Small intestine (tissue), 7 donors: ENCODE data around the gene HNRNPAB. TPM values are rescaled to one million over a fixed set of nuclear protein-coding genes. Genes with fewer than 3 reads are reported as not detected.
A peak's percentile ranks its signal among the peaks of the same experiment; 100 is the strongest.

Source experiments
- DNase-seq, 2 donors: peaks; one replicate each; pipeline versions ENCODE4 v3.0.0 to v3.0.0-alpha.2; 2013
- FAIRE-seq: peaks from 2 replicates; lab custom pipeline; 2012; peaks lifted over from hg19 to GRCh38; lab: Jason Lieb, UNC
- H3K27ac ChIP-seq, 3 donors: one replicate each; pipeline ENCODE4 v1.5.1; 2013; ENCODE audit warnings: low read length in 2 of 3, mild to moderate bottlenecking in 2 of 3, control low read depth in 1 of 3, inconsistent platforms in 1 of 3, low read depth in 1 of 3, moderate library complexity in 1 of 3
- H3K27me3 ChIP-seq, 3 donors: one replicate each; pipeline ENCODE4 v1.6.1; 2013; ENCODE audit warnings: low read length in 3 of 3, inconsistent platforms in 1 of 3; ENCODE audit not compliant: control insufficient read depth in 3 of 3, insufficient read depth in 3 of 3
- H3K36me3 ChIP-seq, 3 donors: one replicate each; pipeline ENCODE4 v1.6.1; 2013; ENCODE audit warnings: low read length in 3 of 3, inconsistent platforms in 1 of 3, low read depth in 1 of 3, mild to moderate bottlenecking in 1 of 3, moderate library complexity in 1 of 3; ENCODE audit not compliant: control insufficient read depth in 3 of 3, insufficient read depth in 2 of 3
- H3K4me1 ChIP-seq, 3 donors: one replicate each; pipeline ENCODE4 v1.6.1; 2013; ENCODE audit warnings: low read length in 2 of 3, inconsistent platforms in 1 of 3, low read depth in 1 of 3, mild to moderate bottlenecking in 1 of 3, moderate library complexity in 1 of 3; ENCODE audit not compliant: control insufficient read depth in 3 of 3, insufficient read depth in 2 of 3
- H3K4me3 ChIP-seq, 3 donors: one replicate each; pipeline ENCODE4 v1.5.1; 2013; ENCODE audit warnings: low read length in 3 of 3, control low read depth in 1 of 3, inconsistent platforms in 1 of 3, low read depth in 1 of 3, mild to moderate bottlenecking in 1 of 3, moderate library complexity in 1 of 3
- H3K9me3 ChIP-seq, 2 donors: one replicate each; pipeline ENCODE4 v1.6.1; 2013; ENCODE audit warnings: low read depth in 1 of 2, low read length in 1 of 2; ENCODE audit not compliant: control insufficient read depth in 2 of 2, insufficient read depth in 1 of 2
- WGBS, 3 donors: extraction: QIAGEN DNeasy Blood & Tissue Kit; methylation state at CpG; one replicate each; pipeline ENCODE4 v1.1.7; 2013; 5-methylcytosine and 5-hydroxymethylcytosine counted together
- polyA plus RNA-seq, 4 donors: library from polyadenylated mRNA; stranded (reverse) in 3 of 4; unstranded in 1 of 4; fragments of 200-250 nt in 3 of 4; fragments of 120-200 nt in 1 of 4; gene quantifications; one replicate each; pipeline versions ENCODE4 v1.2.1 to v1.2.3, GENCODE V29; 2013
- donor health status: healthy with polysubstance abuse.
- donor health status: control.
- donor health status: control.
- donor health status: Bipolar disorder and iron deficiency.
- donor health status: healthy.

The HNRNPAB gene
- polyA plus RNA-seq, 4 donors: 110 to 176 (median 160) TPM

DNA sequence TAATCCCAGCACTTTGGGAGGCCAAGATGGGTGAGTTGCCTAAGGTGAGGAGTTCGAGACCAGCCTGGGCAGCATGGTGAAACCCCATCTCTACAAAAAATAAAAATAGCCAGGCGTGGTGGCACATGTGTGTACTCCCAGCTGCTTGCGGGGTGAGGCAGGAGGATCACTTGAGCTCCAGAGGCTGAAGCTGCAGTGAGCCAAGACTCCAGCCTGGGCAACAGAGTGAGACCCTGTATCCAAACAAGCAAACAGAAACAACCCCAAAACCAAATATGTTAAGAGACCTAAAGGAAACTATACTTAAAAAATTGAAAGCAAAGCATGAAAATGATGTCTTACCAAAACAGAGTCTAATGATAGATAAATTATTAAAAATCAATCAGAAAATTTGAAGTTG, 12.4 kb downstream of the HNRNPAB start:
- H3K4me1 ChIP-seq: peaks cover 5 to 47% (median 29%) of the 10 kb centered on the region in 3 donors
- no peak for FAIRE-seq
- 73 to 79% (median 77%) methylated on average over 3 of the region's 3 CpGs for WGBS, 3 donors
- peak overlapping the region in 2 of 3 donors; percentile 84 to 86 for H3K27ac ChIP-seq
- no peak for DNase-seq
- no peaks in the 10 kb centered on the region for H3K9me3 ChIP-seq
- H3K36me3 ChIP-seq: peaks cover 15 to 75% (median 22%) of the 10 kb centered on the region in 3 donors
- no peaks in the 10 kb centered on the region for H3K27me3 ChIP-seq
- no peak overlapping the region for H3K4me3 ChIP-seq

GRCh38 chr5:178218237-178218776, 14.0 kb downstream of the HNRNPAB start:
- H3K4me1 ChIP-seq: peaks cover 5 to 51% (median 26%) of the 10 kb centered on the region in 3 donors
- FAIRE-seq: no peak

GRCh38 chr5:178218827-178219226, 14.5 kb downstream of the HNRNPAB start:
- H3K4me3 ChIP-seq: no peak overlapping the region
- H3K27ac ChIP-seq: no peak overlapping the region
- DNase-seq (no peak), FAIRE-seq (no peak)
- no peaks in the 10 kb centered on the region for H3K9me3 ChIP-seq
- H3K4me1 ChIP-seq: peaks cover 4 to 51% (median 25%) of the 10 kb centered on the region in 3 donors
- H3K27me3 ChIP-seq: no peaks in the 10 kb centered on the region
- WGBS, 3 donors: 80 to 85% (median 84%) methylated on average over 3 of the region's 3 CpGs
- H3K36me3 ChIP-seq: peaks cover 12 to 75% (median 25%) of the 10 kb centered on the region in 3 donors

More at GRCh38 chr5:178218237-178218776, 14.0 kb downstream of the HNRNPAB start:
- Histone ChIP-seq H3K27ac (no peak overlapping the region), H3K36me3 (peaks cover 12 to 75% (median 25%) of the 10 kb centered on the region in 3 donors), H3K4me3 (no peak overlapping the region), H3K27me3 (no peaks in the 10 kb centered on the region), H3K9me3 (no peaks in the 10 kb centered on the region)
- 80 to 89% (median 84%) methylated on average over 5 of the region's 5 CpGs for WGBS, 3 donors
- no peak for DNase-seq

DNA sequence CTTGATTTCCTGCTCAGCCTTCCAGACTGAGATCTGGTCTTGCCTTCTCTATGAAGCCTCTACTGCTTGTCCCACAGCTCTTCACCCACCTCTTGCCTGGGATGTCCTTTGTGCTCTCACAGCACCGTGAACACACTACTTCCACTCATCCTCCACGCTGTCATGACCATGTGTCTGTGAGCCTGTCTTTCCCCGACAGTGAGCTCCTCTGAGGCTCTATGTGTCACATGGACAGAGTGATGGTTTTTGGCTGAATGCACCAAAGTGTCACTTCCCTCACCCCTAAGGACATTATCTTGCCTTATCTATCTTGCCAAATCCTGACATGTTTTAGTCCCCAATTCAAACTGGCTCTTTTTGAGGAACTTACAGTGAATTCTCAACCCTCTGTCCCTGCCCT, 16.9 kb downstream of the HNRNPAB start:
- FAIRE-seq (no peak), DNase-seq (no peak)
- 73 to 83% (median 80%) methylated on average over 3 of the region's 3 CpGs for WGBS, 3 donors
- peaks cover 5 to 73% (median 29%) of the 10 kb centered on the region in 3 donors for H3K36me3 ChIP-seq
- no peak overlapping the region for H3K4me3 ChIP-seq
- H3K9me3 ChIP-seq: no peaks in the 10 kb centered on the region
- H3K27ac ChIP-seq: peak overlapping the region in 2 of 3 donors; percentile 2 to 76
- H3K27me3 ChIP-seq: no peaks in the 10 kb centered on the region
- peaks cover 0 to 51% (median 18%) of the 10 kb centered on the region in 3 donors for H3K4me1 ChIP-seq

DNA sequence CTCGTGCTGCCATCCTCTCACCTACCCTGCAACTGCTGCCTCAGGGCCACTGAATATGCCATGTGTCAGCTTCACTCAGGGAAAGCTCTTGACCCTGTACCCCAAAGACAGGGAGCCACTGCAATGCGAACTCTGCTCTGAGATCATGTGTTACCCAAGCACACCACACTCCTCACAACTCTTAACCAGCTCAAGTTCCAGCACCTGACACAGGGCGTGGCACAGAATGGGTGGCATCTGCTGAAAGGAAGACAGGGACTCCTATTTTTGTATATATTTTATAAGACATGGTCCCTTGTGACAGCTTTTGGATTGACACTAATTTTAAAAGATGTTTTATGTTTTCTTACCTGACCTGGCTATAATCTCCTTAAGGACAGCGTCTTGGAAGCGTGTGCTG, 17.5 kb downstream of the HNRNPAB start:
- WGBS, 3 donors: 70 to 73% (median 73%) methylated on average over 5 of the region's 5 CpGs
- peak overlapping the region in 2 of 3 donors; percentile 2 to 76 for H3K27ac ChIP-seq
- no peaks in the 10 kb centered on the region for H3K27me3 ChIP-seq
- no peak overlapping the region for H3K4me3 ChIP-seq
- DNase-seq (peak in 1 of 2 donors; percentile 81), FAIRE-seq (no peak)
- no peaks in the 10 kb centered on the region for H3K9me3 ChIP-seq
- peaks cover 0 to 53% (median 14%) of the 10 kb centered on the region in 3 donors for H3K4me1 ChIP-seq
- H3K36me3 ChIP-seq: peaks cover 5 to 70% (median 29%) of the 10 kb centered on the region in 3 donors

DNA sequence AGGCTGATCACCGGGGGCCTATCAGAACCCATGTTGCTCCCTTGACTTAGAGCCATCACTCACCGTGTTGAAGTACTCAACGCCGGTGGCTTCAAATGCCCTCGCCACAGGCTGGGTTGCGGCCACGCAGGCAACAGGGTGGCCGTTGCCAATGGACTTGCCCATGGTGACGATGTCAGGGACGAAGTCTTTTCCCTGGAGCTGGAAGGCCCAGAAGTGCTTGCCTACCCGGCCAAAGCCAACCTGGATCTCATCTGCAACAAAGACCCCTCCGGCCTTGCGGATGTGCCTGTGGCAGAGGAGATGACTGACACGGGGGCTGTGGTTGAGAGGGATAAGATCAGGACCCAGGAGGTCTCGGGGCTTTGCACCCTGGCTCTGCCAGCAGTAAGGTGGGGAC, 18.0 kb downstream of the HNRNPAB start:
- Histone ChIP-seq H3K4me1 (peaks cover 0 to 57% (median 17%) of the 10 kb centered on the region in 3 donors), H3K27ac (peak overlapping the region in 2 of 3 donors; percentile 59 to 64), H3K36me3 (peaks cover 5 to 71% (median 29%) of the 10 kb centered on the region in 3 donors), H3K27me3 (no peaks in the 10 kb centered on the region), H3K4me3 (no peak overlapping the region), H3K9me3 (peaks cover 0 to 4% of the 10 kb centered on the region in 2 donors)
- WGBS, 3 donors: 95 to 97% (median 96%) methylated on average over 15 of the region's 15 CpGs
- no peak for FAIRE-seq
- no peak for DNase-seq

DNA sequence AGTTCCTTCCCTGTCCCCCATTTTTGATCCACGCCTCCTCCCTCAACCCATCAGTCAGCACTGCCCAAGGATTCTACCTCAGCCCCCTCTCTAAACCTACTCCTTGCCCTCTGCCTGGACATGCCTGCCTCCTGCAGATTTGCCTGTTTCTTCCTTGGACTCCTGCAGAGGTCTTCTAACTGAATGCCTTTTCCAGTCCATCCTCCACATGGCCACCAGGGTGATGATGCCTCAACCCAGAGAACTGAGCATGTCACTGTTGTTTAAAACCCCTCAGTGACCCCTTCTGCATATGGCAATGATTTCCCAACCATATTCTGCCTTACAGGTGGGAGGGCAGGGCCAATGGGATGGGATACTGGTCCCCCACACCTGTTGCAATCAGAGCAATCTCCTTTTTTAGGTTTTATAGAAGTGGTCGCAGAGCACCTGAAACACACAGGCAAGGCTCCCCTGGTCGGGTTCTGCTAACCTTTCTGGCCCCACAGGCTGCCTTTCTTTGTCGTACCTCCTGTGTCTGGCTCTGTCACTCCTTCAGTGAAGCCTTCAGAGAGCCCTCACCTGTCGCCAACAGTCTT, 19.0 kb downstream of the HNRNPAB start:
- WGBS, 3 donors: 88 to 93% (median 92%) methylated on average over 5 of the region's 5 CpGs
- H3K27me3 ChIP-seq: no peaks in the 10 kb centered on the region
- FAIRE-seq: no peak
- H3K4me1 ChIP-seq: peaks cover 0 to 65% (median 21%) of the 10 kb centered on the region in 3 donors
- peaks cover 5 to 76% (median 29%) of the 10 kb centered on the region in 3 donors for H3K36me3 ChIP-seq
- H3K27ac ChIP-seq: peak overlapping the region in 2 of 3 donors; percentile 50 to 64
- H3K4me3 ChIP-seq: no peak overlapping the region
- no peak for DNase-seq
- H3K9me3 ChIP-seq: peaks cover 0 to 7% of the 10 kb centered on the region in 2 donors

DNA sequence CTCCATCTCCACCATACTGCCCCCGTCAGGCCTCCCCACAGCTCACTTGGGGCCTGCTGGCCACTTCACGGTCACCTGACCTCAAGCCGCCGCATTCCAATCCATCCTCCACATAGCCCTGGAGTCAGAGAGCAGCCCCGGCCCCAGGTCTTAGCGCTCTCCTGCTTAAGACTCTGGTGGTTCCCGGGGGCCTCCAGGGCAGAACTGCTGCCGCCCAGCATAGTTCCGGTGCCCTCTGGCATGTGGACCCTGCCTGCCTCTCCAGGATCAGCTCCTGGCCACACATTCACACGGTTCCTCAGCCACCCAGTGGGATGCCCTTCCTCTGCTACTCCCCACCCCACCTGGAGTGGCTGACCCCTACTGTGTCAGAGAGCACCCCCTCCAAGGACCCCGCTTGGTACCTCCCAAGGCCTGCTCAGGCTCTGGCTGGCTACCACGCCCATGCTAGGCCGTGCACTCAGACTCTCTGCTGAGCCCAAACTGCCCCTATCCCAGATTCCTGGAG, 19.5 kb downstream of the HNRNPAB start:
- no peaks in the 10 kb centered on the region for H3K27me3 ChIP-seq
- H3K4me3 ChIP-seq: no peak overlapping the region
- H3K27ac ChIP-seq: peak overlapping the region in 2 of 3 donors; percentile 50 to 64
- H3K4me1 ChIP-seq: peaks cover 0 to 70% (median 21%) of the 10 kb centered on the region in 3 donors
- 71 to 88% (median 87%) methylated on average over 13 of the region's 13 CpGs for WGBS, 3 donors
- peaks cover 0 to 7% of the 10 kb centered on the region in 2 donors for H3K9me3 ChIP-seq
- no peak for FAIRE-seq
- peaks cover 3 to 80% (median 29%) of the 10 kb centered on the region in 3 donors for H3K36me3 ChIP-seq
- no peak for DNase-seq
